K562 (cell line): Measurements from ENCODE around the gene MCM6. TPM values are rescaled to one million over a fixed set of nuclear protein-coding genes. Genes with fewer than 3 reads are reported as not detected.

Experiments
- ATAC-seq: fragments of 200-7000 bp; cut with Tn5 transposase; 3 replicates; pipeline ENCODE4 v1.9.1; 2020; ENCODE audit warnings: moderate library complexity
- BruUV-seq: library from RNA; stranded (reverse); fragments of 400-500 nt; replicated peaks from 2 replicates; lab custom pipeline; 2021; lab: Mats Ljungman, UMichigan
- CTCF ChIA-PET: fragments of 300-600 bp; formaldehyde crosslinking; extraction: SDS; loops from one replicate; lab custom pipeline; 2021; ENCODE audit warnings: low intra/inter-chr PET ratio; lab: Yijun Ruan, JAX
- POLR2A ChIA-PET: fragments of 300-600, 350-650 bp; sonication (Branson Sonifier 250); formaldehyde crosslinking; extraction: SDS; loops from one replicate; lab custom pipeline; 2021; ENCODE audit warnings: antibody characterized with exemption, inconsistent platforms; lab: Yijun Ruan, JAX
- DNase-seq, 4 experiments: peaks; one replicate each; pipeline versions ENCODE4 v3.0.0 to v3.0.0-alpha.2; 2011 to 2018; ENCODE audit warnings: low spot score in 3 of 4, mixed read lengths in 3 of 4; ENCODE audit errors: extremely low read depth in 1 of 4
- FAIRE-seq: peaks from 2 replicates; lab custom pipeline; 2011; peaks lifted over from hg19 to GRCh38; lab: Jason Lieb, UNC
- H2AFZ ChIP-seq: 2 replicates; pipeline ENCODE4 v1.6.0; 2011; ENCODE audit warnings: low read depth, low read length, control low read depth, inconsistent platforms
- H3K27ac ChIP-seq: fragments of 200-600 bp; 3 replicates; pipeline ENCODE4 v1.8.0; 2011; ENCODE audit warnings: low read depth, mild to moderate bottlenecking, control low read depth, inconsistent platforms, low read length, moderate library complexity, mixed read lengths; ENCODE audit errors: extremely low read depth
- H3K27me3 ChIP-seq, 2 experiments: fragments of 300-600 bp in 1 of 2; 2 replicates in 1 of 2; 3 replicates in 1 of 2; pipeline versions ENCODE4 v1.6.0 to v1.8.0; 2011; ENCODE audit warnings: inconsistent platforms in 2 of 2, low read length in 2 of 2, mild to moderate bottlenecking in 1 of 2, mixed read lengths in 1 of 2, moderate library complexity in 1 of 2; ENCODE audit not compliant: control insufficient read depth in 2 of 2, insufficient read depth in 2 of 2
- H3K36me3 ChIP-seq: fragments of 300-600 bp; 3 replicates; pipeline ENCODE4 v1.8.0; 2011; ENCODE audit warnings: mild to moderate bottlenecking, low read length, inconsistent platforms; ENCODE audit not compliant: control insufficient read depth, insufficient read depth
- H3K4me1 ChIP-seq, 2 experiments: fragments of 200-600 bp in 1 of 2; replicated peaks in 1 of 2; 2 replicates in 1 of 2; 3 replicates in 1 of 2; pipeline versions ENCODE4 v1.5.1 to v1.8.0; 2011; ENCODE audit warnings: inconsistent platforms in 2 of 2, low read length in 2 of 2, mild to moderate bottlenecking in 1 of 2, mixed read lengths in 1 of 2, moderate library complexity in 1 of 2; ENCODE audit not compliant: control insufficient read depth in 2 of 2, insufficient read depth in 2 of 2
- H3K4me2 ChIP-seq: 2 replicates; pipeline ENCODE4 v1.6.1; 2011; ENCODE audit warnings: low read length, control low read depth, inconsistent platforms, mixed read lengths; ENCODE audit not compliant: insufficient read depth
- H3K4me3 ChIP-seq: fragments of 200-600 bp; sonication (generic), shearing (Covaris generic); 2 replicates; pipeline ENCODE4 v1.5.1; 2016; ENCODE audit warnings: control low read depth, inconsistent platforms
- H3K79me2 ChIP-seq: fragments of 200-600 bp; 3 replicates; pipeline ENCODE4 v1.8.0; 2011; ENCODE audit warnings: low read length, inconsistent platforms; ENCODE audit not compliant: control insufficient read depth, insufficient read depth
- H3K9ac ChIP-seq, 2 experiments: 2 replicates each; pipeline versions ENCODE4 v1.6.0 to v1.6.1; 2011; ENCODE audit warnings: low read depth in 2 of 2, low read length in 2 of 2, control low read depth in 1 of 2, inconsistent platforms in 1 of 2, mild to moderate bottlenecking in 1 of 2, mixed read lengths in 1 of 2; ENCODE audit not compliant: insufficient read depth in 1 of 2
- H3K9me1 ChIP-seq: one replicate; pipeline ENCODE4 v1.6.0; 2011; ENCODE audit warnings: inconsistent platforms, mild to moderate bottlenecking, low read length, moderate library complexity; ENCODE audit not compliant: control insufficient read depth, insufficient read depth
- H3K9me3 ChIP-seq: replicated peaks from 2 replicates; pipeline ENCODE4 v1.5.1; 2011; ENCODE audit warnings: low read depth, low read length, inconsistent platforms; ENCODE audit not compliant: control insufficient read depth, insufficient read depth
- H4K20me1 ChIP-seq: replicated peaks from 2 replicates; pipeline ENCODE4 v1.6.1; 2011; ENCODE audit warnings: low read length, inconsistent platforms, mixed read lengths; ENCODE audit not compliant: control insufficient read depth, insufficient read depth
- ARID2 ChIP-seq: fragments of 450-650 bp; IDR thresholded peaks from 2 replicates; pipeline ENCODE4 v1.6.1; 2017; ENCODE audit warnings: antibody characterized with exemption, mild to moderate bottlenecking
- CBX1 ChIP-seq: sonication (generic); IDR thresholded peaks from 2 replicates; pipeline ENCODE4 v1.6.1; 2016; ENCODE audit warnings: antibody characterized with exemption, low read depth, mild to moderate bottlenecking
- FOXP4 ChIP-seq: sonication (generic); formaldehyde crosslinking; IDR thresholded peaks from 2 replicates; pipeline ENCODE4 v1.8.0; 2022; ENCODE audit warnings: mild to moderate bottlenecking, missing genetic modification reagents, borderline replicate concordance
- HEY1 ChIP-seq: fragments of 250-450 bp; sonication (Bioruptor Pico); IDR thresholded peaks from 2 replicates; pipeline ENCODE4 v1.5.0; 2020; ENCODE audit warnings: mild to moderate bottlenecking, moderate library complexity, borderline replicate concordance
- NR0B1 ChIP-seq: fragments of 450-650 bp; IDR thresholded peaks from one replicate; pipeline ENCODE4 v1.6.1; 2018; ENCODE audit warnings: mild to moderate bottlenecking, moderate library complexity; ENCODE audit not compliant: partially characterized antibody
- RBM15 ChIP-seq: fragments of 200-400 bp; formaldehyde crosslinking; IDR thresholded peaks from 2 replicates; pipeline ENCODE4 v1.6.1; 2018; ENCODE audit warnings: mild to moderate bottlenecking, low read length, moderate library complexity; ENCODE audit not compliant: insufficient read depth
- RCOR1 ChIP-seq, 2 experiments: IDR thresholded peaks; 2 replicates each; pipeline ENCODE4 v1.6.1; 2012; ENCODE audit warnings: low read depth in 2 of 2, low read length in 2 of 2, borderline replicate concordance in 1 of 2, improper control_type of control experiment in 1 of 2
- SAFB2 ChIP-seq: fragments of 200-400 bp; formaldehyde crosslinking; IDR thresholded peaks from 2 replicates; pipeline ENCODE4 v1.6.1; 2018; ENCODE audit warnings: borderline replicate concordance, low read length, low read depth, moderate library complexity; ENCODE audit not compliant: severe bottlenecking
- SRSF3 ChIP-seq: fragments of 200-400 bp; formaldehyde crosslinking; IDR thresholded peaks from 2 replicates; pipeline ENCODE4 v1.6.1; 2016; ENCODE audit warnings: mild to moderate bottlenecking, low read length, moderate library complexity; ENCODE audit not compliant: insufficient read depth
- TAF9B ChIP-seq: fragments of 450-650 bp; IDR thresholded peaks from 2 replicates; pipeline ENCODE4 v1.6.1; 2018; ENCODE audit warnings: mild to moderate bottlenecking; ENCODE audit not compliant: partially characterized antibody
- ZFP91 ChIP-seq: sonication (generic); formaldehyde crosslinking; IDR thresholded peaks from 2 replicates; pipeline ENCODE4 v1.8.0; 2022; ENCODE audit warnings: mild to moderate bottlenecking, missing genetic modification reagents
- ZNF589 ChIP-seq: fragments of 200-800 bp; sonication (Bioruptor generic); IDR thresholded peaks from 2 replicates; pipeline ENCODE4 v1.6.1; 2016; ENCODE audit warnings: low read depth, missing genetic modification characterization, missing compliant biosample characterization
- WGBS: fragments of 100-300 bp; shearing (Covaris generic); methylation state at CpG from one replicate; pipeline ENCODE4 v1.1.6; 2016; ENCODE audit warnings: low coverage, mixed read lengths; ENCODE audit not compliant: insufficient coverage; ENCODE audit errors: missing lambda C conversion rate; 5-methylcytosine and 5-hydroxymethylcytosine counted together
- in situ Hi-C: fragments of 300-500 bp; cut with MboI; formaldehyde crosslinking; loops from 4 replicates; pipeline ENCODE4 v1.15.0; 2018; ENCODE audit warnings: inconsistent platforms, mixed read lengths
- intact Hi-C: fragments of 100-400 bp; cut with micrococcal nuclease; formaldehyde crosslinking; loops from 2 replicates; pipeline ENCODE4 v1.14.2; 2022
- polyA plus RNA-seq, 8 experiments: library from polyadenylated mRNA; depleted of rRNA in 4 of 8; stranded (reverse) in 5 of 8; unstranded in 3 of 8; fragments of >200 nt; fragmentation: Nextera tagmentation in 2 of 8; fragmentation: Illumina TruSeq in 1 of 8; extraction: Ambion mirVana in 2 of 8; extraction: Trizol in 1 of 8; gene quantifications; 2 replicates each; pipeline versions ENCODE4 v1.2.1 to v1.2.3, GENCODE V29; 2011 to 2014; ENCODE audit warnings: inconsistent platforms in 1 of 8, missing spikeins in 1 of 8
- total RNA-seq, 7 experiments: library from RNA; depleted of rRNA in 6 of 7; stranded (reverse); fragments of >200 nt in 6 of 7; fragmentation: Illumina TruSeq in 2 of 7; extraction: Trizol in 2 of 7; gene quantifications; 2 replicates each; pipeline versions ENCODE4 v1.2.1 to v1.2.3, GENCODE V29; 2011 to 2021; ENCODE audit warnings: low replicate concordance in 1 of 7

The MCM6 gene
- total and polyA plus RNA-seq, 9 of the 15 experiments (the other 6 are each of a cell fraction or from before 2014, with no cell fraction given) = 42.6 to 133 (median 82.4) TPM

- ChIA-PET CTCF (no interaction called here), POLR2A (no interaction called here)
- Histone ChIP-seq H3K4me1 (no peaks in the 10 kb centered on the region), H3K4me3 (no peak overlapping the region), H2AFZ (no peak overlapping the region), H3K9me3 (no peaks in the 10 kb centered on the region), H3K9me1 (no peaks in the 10 kb centered on the region), H3K36me3 (peaks cover 94% of the 10 kb centered on the region), H3K4me2 (no peak overlapping the region), H4K20me1 (no peaks in the 10 kb centered on the region), H3K27me3 (no peaks in the 10 kb centered on the region), H3K27ac (no peak overlapping the region), H3K9ac (no peak overlapping the region), H3K79me2 (no peaks in the 10 kb centered on the region)
- intact Hi-C loops = no loop called here
- no peak for FAIRE-seq
- 88% methylated on average over 3 of the region's 3 CpGs for WGBS
- BruUV-seq = no TSS peak
- DNase-seq = no peak
- in situ Hi-C loops = no loop called here
- ATAC-seq = no peak
- no peak for TF ChIP-seq FOXP4
- TF ChIP-seq ZNF589 (CRISPR knock-in tag) = no peak
- no peak for TF ChIP-seq HEY1 (CRISPR knock-in tag)
- TF ChIP-seq SAFB2 = no peak
- no peak for TF ChIP-seq ZFP91 (CRISPR knock-in tag)
- no peak for TF ChIP-seq CBX1
- TF ChIP-seq RBM15 = no peak
- no peak for TF ChIP-seq RCOR1 (IDR thresholded peaks at IDR 0.05; ENCODE audit: borderline replicate concordance in 1 of 2, low read depth in 2 of 2, low read length in 2 of 2)
- no peak for TF ChIP-seq SRSF3
- no peak for TF ChIP-seq TAF9B
- TF ChIP-seq ARID2 = no peak
- no peak for TF ChIP-seq NR0B1
These were observed 27.2 kb downstream of the MCM6 start for GRCh38 chr2:135849087-135849486.
